ENCODE measurements around the gene PARP9.
"Not testable (repeated sequence)": the region's sequence is repeated elsewhere in the genome, so short reads cannot be mapped to it uniquely, and the experiment has no call there.

The PARP9 gene

DNA sequence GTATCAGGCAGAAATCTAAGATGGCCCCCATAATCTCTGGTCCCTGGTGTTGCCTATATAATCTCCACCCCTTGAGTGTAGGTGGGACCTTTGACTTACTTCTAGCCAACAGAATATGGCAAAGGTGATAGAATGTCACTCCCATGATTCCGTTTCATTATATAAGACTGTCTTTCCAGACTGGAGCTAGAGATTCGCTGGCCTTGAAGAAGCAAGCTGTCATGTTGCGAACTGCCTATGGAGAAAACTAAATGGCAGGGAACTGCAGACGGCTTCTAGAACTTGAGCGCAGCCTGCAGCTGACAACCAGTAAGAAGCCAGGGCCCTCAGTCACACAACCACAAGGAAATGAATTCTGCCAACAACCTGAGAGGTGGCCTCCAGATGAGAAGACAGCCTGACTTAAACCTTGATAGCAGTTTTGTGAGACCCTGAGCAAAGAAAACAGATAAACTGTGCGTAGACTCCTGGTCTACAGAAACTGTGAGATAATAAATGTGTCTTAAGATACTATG is 47.2 kb downstream of the PARP9 start:
- DNase-seq = no peak

GRCh38 chr3:122515870-122516269 is 48.2 kb downstream of the PARP9 start:
- no peak for DNase-seq

DNA sequence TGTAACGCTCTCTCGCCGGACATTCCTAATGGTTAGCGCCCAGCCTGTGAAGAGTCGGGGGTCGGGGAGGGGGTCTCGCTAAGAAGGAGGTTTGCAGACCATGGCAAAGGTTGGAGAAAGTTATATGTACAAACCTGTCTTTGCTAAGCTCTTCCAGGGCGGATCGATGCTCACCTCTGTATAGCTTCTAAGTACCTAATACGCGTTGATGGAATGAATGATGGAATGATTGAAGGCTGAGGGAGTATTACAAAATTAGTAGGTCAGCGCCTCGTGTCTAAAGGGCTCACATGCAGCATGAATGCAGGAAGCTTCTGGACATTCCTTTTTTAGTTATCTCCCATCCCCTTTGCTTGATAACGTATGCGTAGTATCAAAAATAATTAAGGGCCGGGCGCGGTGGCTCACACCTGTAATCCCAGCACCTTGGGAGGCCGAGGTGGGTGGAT is 49.1 kb downstream of the PARP9 start:
- no peak for DNase-seq

DNA sequence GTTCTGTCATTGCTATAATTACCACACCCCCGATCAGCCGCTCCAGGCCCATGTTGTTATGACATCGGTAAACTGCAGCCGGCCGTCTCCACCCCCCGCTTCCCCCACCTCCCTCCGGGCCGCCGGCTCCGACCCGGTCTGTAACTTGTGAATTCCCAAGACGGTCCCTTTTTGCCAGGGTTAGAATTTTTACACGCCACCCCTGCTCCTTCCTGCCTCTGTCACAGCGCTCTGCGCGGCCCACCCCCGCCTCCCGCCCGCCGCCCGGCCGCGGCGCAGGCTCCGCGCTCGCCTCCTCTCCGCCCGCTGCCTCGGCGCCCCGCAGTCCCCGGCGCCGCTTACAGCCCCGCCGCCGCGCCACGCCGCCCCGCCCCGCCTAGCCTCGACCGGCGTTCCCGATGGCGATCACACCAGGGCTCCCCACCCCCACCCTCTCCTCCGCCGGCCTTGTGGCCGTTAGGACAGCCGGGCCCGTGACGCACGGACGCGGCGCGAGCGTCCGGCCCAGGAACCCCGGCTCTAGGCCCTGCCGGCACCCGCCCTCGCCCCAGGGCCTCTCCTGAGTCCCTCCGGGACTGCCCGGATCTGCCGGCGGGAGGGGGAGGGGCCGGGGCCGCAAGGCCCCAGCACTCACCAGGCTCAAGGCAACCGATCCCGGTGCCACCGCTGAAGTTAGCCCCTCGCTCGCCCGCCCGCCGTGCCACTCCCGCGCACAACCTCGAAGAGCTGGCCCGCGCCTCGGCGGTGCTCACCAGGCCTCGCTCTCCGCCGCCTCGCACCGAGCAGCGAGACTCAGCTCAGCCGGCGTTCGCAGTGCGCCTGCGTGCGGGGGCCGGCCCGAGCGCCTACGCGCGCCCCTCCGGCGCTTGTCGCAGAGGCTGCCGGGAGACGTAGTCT is 49.7 kb downstream of the PARP9 start, which contains the start of gene KPNA1:
Gene KPNA1 (minus strand): TSS at position 817 of the 897 bp plus-strand sequence. CDS start 18,374 bp downstream, outside the sequence.
- peak; percentile 88 for DNase-seq

DNA sequence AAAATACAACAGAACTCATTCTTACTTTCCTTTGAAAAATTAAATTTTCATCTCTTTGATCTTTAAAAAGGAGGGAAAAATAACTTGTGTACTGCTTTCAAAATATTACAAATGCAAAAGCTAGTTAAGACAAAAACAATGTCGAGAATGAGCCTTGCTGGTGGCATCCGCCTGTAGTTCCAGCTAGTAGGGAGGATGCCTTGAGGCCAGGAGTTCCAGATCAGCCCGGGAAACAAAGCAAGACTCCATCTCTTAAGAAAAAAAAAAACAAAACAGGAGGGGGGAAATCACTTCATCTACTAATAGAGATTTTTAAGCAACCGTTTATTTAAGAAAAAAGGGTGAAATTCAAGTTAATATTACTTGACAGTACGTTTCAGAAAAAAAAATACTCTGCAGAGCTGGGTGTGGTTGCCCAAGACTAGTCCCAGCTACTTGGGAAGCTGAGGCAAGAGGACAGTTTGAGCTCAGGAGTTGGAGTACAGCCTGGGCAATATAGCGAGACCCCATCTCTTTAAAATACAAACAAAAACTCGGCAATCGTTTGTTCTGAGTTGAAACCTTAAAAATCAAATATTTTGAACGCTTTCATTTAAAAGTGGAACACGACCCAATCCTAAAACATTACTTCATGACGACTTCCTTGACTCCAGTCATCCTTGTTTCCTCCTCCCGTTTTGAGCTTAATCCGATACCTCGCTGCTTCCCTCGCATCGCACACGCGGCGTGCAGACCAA is 50.5 kb downstream of the PARP9 start:
- no peak for DNase-seq

DNA sequence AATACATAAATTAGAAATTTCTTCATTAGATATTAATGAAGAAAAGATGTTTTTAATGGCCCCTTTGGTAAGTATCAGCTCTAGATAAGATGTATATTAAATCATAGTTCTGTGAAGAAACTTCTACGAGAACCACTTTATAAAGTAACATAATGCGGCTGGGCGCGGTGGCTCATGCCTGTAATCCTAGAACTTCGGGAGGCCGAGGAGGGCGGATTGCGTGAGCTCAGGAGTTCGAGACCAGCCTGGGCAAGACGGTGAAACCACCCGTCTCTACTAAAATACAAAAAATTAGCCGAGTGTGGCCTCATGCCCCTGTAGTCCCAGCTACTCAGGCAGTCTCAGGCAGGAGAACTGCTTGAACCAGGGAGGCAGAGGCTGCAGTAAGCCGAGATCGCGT is 51.8 kb downstream of the PARP9 start:
- DNase-seq = no peak

GRCh38 chr3:122510878-122511535 is 53.1 kb downstream of the PARP9 start:
- no peak for DNase-seq

- DNase-seq = not testable (repeated sequence)
These were observed 55.2 kb downstream of the PARP9 start for GRCh38 chr3:122508944-122509343.

DNA sequence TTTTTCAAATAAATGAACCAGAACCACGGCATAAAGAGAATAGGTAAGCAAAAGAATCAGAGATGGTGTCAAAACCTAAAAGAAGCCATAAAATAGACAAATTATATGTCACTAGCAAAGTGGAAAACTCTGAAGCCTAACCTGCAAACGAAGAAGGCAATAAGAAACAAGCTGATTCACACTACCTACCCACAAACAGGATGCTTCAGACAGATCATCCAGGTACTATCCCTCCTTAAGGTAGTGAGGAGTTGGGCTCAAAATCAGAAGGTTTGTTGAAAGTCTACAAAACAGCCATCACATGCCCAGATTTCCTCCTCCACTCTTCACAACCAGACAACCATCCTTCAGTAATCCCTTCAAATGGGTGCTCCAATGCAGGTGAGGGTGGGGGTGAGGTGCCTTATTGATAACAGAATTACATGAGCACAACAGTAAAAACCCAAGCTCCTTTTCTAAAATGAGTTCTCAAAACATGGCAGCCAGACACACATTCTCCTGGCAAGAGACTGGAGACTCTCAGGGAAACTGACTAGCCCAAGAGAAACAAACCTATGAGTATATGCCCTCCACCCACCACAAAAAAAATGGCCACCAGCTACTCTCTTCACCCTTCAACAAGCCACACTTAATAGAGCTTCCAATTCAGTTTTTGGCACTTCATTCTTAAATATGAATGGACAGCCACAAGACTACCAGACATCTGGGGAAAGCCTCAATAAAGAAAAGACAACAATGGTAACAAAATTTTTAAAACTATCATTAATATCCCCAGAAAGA is 55.8 kb downstream of the PARP9 start:
- DNase-seq = no peak

GRCh38 chr3:122506450-122506849 is 57.6 kb downstream of the PARP9 start:
- DNase-seq = no peak

GRCh38 chr3:122505676-122506075 is 58.4 kb downstream of the PARP9 start:
- no peak for DNase-seq

DNA sequence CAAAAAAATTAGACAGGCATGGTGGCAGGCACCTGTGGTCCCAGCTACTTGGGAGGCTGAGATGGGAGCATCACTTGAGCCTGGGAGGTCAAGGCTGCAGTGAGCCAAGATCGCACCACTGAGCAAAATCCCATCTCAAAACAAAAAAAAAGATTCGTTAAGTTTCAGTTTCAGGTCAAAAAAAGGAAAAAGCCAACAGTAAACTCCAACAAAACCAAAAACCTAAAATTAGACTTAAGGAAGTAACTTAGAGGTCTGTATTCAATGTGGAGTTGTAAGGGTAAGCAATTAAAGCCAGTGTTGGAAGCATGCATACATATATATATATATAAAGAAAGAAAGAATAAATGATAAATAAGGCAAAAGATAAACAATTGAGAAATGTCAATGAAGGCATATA is 61.2 kb downstream of the PARP9 start:
- DNase-seq = no peak

- no peak for DNase-seq
These were observed 62.0 kb downstream of the PARP9 start for GRCh38 chr3:122502139-122502538.

- DNase-seq = not testable (repeated sequence)
These were observed 63.1 kb downstream of the PARP9 start for GRCh38 chr3:122500964-122501363.

DNA sequence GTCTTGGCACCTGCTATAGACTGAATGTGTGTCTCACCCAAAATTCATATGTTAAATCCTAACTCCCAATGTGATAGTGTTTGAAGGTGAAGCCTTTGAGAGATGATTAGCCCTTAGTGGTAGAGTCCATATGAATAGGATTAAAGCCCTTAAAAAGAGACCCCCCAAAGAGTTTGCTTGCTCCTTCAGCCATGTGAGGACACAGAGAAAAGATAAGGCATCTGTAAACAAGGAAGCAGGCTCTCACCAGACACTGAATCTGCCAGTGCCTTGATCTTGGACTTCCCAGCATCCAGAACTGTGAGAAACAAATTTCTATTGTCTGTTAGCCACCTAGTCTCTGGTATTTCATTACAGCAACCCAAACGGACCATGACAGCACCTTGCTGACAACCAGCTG is 65.9 kb downstream of the PARP9 start:
- no peak for DNase-seq

- DNase-seq = no peak
These were observed 66.7 kb downstream of the PARP9 start for GRCh38 chr3:122497425-122497824.

DNA sequence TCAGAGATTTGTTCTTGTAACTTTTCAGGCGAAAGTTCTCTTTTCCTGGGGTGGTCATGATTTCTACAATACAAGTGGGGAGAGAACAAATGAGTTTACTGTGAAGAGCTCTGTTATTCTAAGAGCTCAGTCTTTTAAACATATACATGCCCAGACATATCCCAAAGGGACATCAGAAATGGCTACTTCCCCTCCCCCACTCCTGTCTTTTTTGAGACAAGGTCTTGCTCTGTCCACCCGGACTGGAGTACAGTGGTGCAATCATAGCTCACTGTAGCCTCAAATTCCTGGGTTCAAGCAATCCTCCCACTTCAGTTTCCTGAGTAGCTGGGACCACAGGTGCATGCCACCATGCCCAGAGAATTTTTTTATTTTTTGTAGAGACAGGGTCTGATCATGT is 67.6 kb downstream of the PARP9 start:
- no peak for DNase-seq

- DNase-seq = no peak
These were observed 70.8 kb downstream of the PARP9 start for GRCh38 chr3:122493296-122493695.

- no peak for DNase-seq
These were observed 75.7 kb downstream of the PARP9 start for GRCh38 chr3:122488262-122488973.

DNA sequence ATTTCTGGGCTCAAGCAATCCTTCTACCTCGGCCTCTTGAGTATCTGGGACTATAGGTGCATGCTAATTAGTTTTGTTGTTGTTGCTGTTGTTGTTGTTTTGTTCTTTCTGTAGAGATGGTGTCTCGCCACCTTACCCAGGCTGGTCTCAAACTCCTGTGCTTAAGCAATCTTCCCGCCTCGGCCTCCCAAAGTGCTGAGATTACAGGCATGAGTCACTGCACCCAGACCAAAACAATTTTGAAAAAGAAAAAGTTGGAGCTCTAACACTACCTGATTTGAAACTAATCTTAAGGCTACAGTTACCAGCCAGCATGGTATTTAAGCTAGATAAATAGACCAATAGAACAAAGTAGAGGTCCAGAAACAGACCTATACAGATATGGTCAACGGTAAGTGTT is 79.1 kb downstream of the PARP9 start:
- no peak for DNase-seq

GRCh38 chr3:122481390-122481789 is 82.7 kb downstream of the PARP9 start:
- DNase-seq = no peak

Data from T1000 (cell line).